Measurements from ENCODE around the gene KRT14. TPM values are rescaled to one million over a fixed set of nuclear protein-coding genes. Genes with fewer than 3 reads are reported as not detected.
"Not testable (repeated sequence)": the region's sequence is repeated elsewhere in the genome, so short reads cannot be mapped to it uniquely, and the experiment has no call there.

The KRT14 gene
- total and polyA plus RNA-seq, 10 donors: 0.06 to 0.79 (median 0.17) TPM; not detected in 6

DNA sequence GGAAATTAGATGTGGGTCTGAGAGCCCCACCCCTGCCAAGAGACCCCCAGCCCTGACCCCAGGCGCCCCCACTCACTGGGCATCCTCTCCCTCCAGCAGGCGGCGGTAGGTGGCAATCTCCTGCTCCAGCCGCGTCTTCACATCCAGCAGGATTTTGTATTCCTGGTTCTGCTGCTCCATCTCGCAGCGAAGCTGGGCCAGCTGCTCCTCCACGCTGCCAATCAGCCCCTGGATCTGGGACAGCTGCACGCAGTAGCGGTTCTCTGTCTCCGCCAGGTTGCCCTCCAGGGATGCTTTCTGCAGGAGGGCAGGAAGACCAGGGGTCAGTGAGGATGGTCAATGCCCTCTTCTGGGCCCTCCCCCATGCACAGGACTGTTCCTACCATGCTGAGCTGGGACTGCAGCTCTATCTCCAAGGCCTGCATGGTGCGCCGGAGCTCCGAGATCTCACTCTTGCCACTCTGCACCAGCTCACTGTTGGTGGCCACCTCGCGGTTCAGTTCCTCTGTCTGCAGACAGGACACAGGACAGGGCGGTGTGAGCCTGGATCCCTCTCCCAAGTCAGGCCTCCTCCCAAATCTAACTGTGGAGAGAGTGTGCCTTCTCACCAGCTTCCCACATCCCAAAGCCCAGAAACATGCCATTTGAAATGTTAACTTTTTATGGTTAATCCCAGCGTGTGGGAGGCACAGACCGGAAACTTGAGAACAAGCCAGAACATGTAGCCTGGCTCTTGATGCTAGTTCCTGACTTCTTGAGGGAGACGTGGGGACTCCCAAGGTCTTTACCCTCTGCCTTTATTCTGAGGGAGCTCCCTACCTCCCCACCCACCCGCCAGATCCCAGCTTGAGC, 34.1 kb upstream of the KRT14 start:
- intact Hi-C loops (cut with DNase I; ENCODE audit: low total_unique reads): no loop called here
- DNase-seq: peak; percentile 58
- H3K27me3 ChIP-seq (replicated peaks in 1 of 7): peaks cover 0 to 28% (median 0%) of the 10 kb centered on the region in 7 donors
- peaks cover 0 to 7% (median 0%) of the 10 kb centered on the region in 6 donors for H3K4me1 ChIP-seq
- no peaks in the 10 kb centered on the region for H3K9me3 ChIP-seq
- no peak overlapping the region for H3K4me3 ChIP-seq
- H3K27ac ChIP-seq: no peak overlapping the region
- TF ChIP-seq POLR2AphosphoS5 (IDR thresholded peaks at IDR 0.05) (no peak), POLR2A (IDR thresholded peaks at IDR 0.05) (no peak)
- TF ChIP-seq, protein P1, sequence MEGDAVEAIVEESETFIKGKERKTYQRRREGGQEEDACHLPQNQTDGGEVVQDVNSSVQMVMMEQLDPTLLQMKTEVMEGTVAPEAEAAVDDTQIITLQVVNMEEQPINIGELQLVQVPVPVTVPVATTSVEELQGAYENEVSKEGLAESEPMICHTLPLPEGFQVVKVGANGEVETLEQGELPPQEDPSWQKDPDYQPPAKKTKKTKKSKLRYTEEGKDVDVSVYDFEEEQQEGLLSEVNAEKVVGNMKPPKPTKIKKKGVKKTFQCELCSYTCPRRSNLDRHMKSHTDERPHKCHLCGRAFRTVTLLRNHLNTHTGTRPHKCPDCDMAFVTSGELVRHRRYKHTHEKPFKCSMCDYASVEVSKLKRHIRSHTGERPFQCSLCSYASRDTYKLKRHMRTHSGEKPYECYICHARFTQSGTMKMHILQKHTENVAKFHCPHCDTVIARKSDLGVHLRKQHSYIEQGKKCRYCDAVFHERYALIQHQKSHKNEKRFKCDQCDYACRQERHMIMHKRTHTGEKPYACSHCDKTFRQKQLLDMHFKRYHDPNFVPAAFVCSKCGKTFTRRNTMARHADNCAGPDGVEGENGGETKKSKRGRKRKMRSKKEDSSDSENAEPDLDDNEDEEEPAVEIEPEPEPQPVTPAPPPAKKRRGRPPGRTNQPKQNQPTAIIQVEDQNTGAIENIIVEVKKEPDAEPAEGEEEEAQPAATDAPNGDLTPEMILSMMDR (IDR thresholded peaks at IDR 0.05 in 8 of 11, conservative IDR thresholded peaks at IDR 0.05 in 3 of 11): no peak
- 63 to 84% (median 76%) methylated on average over 16 to 21 of the region's 21 CpGs for WGBS, 5 donors
- H3K36me3 ChIP-seq: no peaks in the 10 kb centered on the region

GRCh38 chr17:41619927-41620582, 33.4 kb upstream of the KRT14 start:
- H3K27ac ChIP-seq; H3K36me3 ChIP-seq; H3K4me1 ChIP-seq; DNase-seq; H3K9me3 ChIP-seq; intact Hi-C loops (cut with DNase I; ENCODE audit: low total_unique reads); H3K4me3 ChIP-seq: not testable (repeated sequence)
- peaks cover 0 to 36% (median 0%) of the 10 kb centered on the region in 7 donors for H3K27me3 ChIP-seq (replicated peaks in 1 of 7)
- WGBS, 5 donors: 72 to 79% (median 76%) methylated on average over 6 of the region's 6 CpGs

- Histone ChIP-seq H3K9me3 (no peaks in the 10 kb centered on the region), H3K36me3 (no peaks in the 10 kb centered on the region), H3K4me3 (no peak overlapping the region), H3K4me1 (peaks cover 0 to 3% (median 0%) of the 10 kb centered on the region in 6 donors), H3K27me3 (replicated peaks in 1 of 7) (peaks cover 0 to 39% (median 0%) of the 10 kb centered on the region in 7 donors), H3K27ac (no peak overlapping the region)
- DNase-seq: peak; percentile 61
- intact Hi-C loops (cut with DNase I; ENCODE audit: low total_unique reads): no loop called here
- 77 to 85% (median 81%) methylated on average over 17 to 20 of the region's 20 CpGs for WGBS, 5 donors
- TF ChIP-seq POLR2A (IDR thresholded peaks at IDR 0.05) (no peak), POLR2AphosphoS5 (IDR thresholded peaks at IDR 0.05) (no peak)
- TF ChIP-seq, protein P1 (IDR thresholded peaks at IDR 0.05 in 8 of 11, conservative IDR thresholded peaks at IDR 0.05 in 3 of 11): no peak
Measured at GRCh38 chr17:41619036-41619926, 32.6 kb upstream of the KRT14 start.

GRCh38 chr17:41618341-41619035, 31.8 kb upstream of the KRT14 start:
- TF ChIP-seq POLR2A (IDR thresholded peaks at IDR 0.05) (no peak), POLR2AphosphoS5 (IDR thresholded peaks at IDR 0.05) (no peak)
- TF ChIP-seq, protein P1 (IDR thresholded peaks at IDR 0.05 in 8 of 11, conservative IDR thresholded peaks at IDR 0.05 in 3 of 11): no peak
- H3K36me3 ChIP-seq: no peaks in the 10 kb centered on the region
- intact Hi-C loops (cut with DNase I; ENCODE audit: low total_unique reads): no loop called here
- H3K27me3 ChIP-seq (replicated peaks in 1 of 7): peaks cover 0 to 43% (median 0%) of the 10 kb centered on the region in 7 donors
- no peak overlapping the region for H3K4me3 ChIP-seq
- H3K9me3 ChIP-seq: no peaks in the 10 kb centered on the region
- H3K27ac ChIP-seq: no peak overlapping the region
- H3K4me1 ChIP-seq: no peaks in the 10 kb centered on the region
- DNase-seq: peak; percentile 52
- 58 to 75% (median 67%) methylated on average over 9 to 13 of the region's 13 CpGs for WGBS, 5 donors

Data from spleen (tissue), 11 donors.